NB4 (cell line): ENCODE data around the gene SERPINB13.

Experiments
- DNase-seq: peaks from one replicate; pipeline ENCODE4 v3.0.0; 2010; ENCODE audit warnings: low read depth
- H3K4me3 ChIP-seq: one replicate; pipeline ENCODE4 v1.5.1; 2011; ENCODE audit warnings: mild to moderate bottlenecking, low read depth, low read length, moderate library complexity
- CTCF ChIP-seq: IDR thresholded peaks from one replicate; pipeline ENCODE4 v1.5.1; 2012; ENCODE audit warnings: low read depth, low read length
- MAX ChIP-seq: IDR thresholded peaks from 2 replicates; pipeline ENCODE4 v1.6.1; 2011; ENCODE audit warnings: low read depth, low read length
- MYC ChIP-seq: IDR thresholded peaks from 2 replicates; pipeline ENCODE4 v1.6.1; 2011; ENCODE audit warnings: low read depth, low read length
- POLR2A ChIP-seq: IDR thresholded peaks from 2 replicates; pipeline ENCODE4 v1.6.1; 2011; ENCODE audit warnings: mild to moderate bottlenecking; ENCODE audit not compliant: insufficient read length; ENCODE audit errors: extremely low read depth

Gene SERPINB13

GRCh38 chr18:63570721-63571120, 16.4 kb upstream of the SERPINB13 start:
- no peak overlapping the region for H3K4me3 ChIP-seq
- TF ChIP-seq POLR2A, result no peak
- TF ChIP-seq MYC, result no peak
- no peak for TF ChIP-seq CTCF
- TF ChIP-seq MAX, result no peak
- DNase-seq, result no peak

- no peak for TF ChIP-seq MYC
- no peak for TF ChIP-seq CTCF
- TF ChIP-seq MAX, result no peak
- TF ChIP-seq POLR2A, result no peak
- H3K4me3 ChIP-seq, result no peak overlapping the region
- DNase-seq, result peak; percentile 30
These were observed 11.5 kb upstream of the SERPINB13 start for GRCh38 chr18:63575681-63576080.

GRCh38 chr18:63578357-63578958, 8.7 kb upstream of the SERPINB13 start:
- peak; percentile 76 for DNase-seq
- H3K4me3 ChIP-seq, result no peak overlapping the region
- no peak for TF ChIP-seq MAX
- peak; percentile 58 for TF ChIP-seq CTCF

- TF ChIP-seq POLR2A, result no peak
- no peak for TF ChIP-seq MAX
- no peak for TF ChIP-seq MYC
- H3K4me3 ChIP-seq, result no peak overlapping the region
- DNase-seq, result no peak
These were observed 7.5 kb upstream of the SERPINB13 start for GRCh38 chr18:63579616-63580015.

GRCh38 chr18:63585988-63586387, 1.2 kb upstream of the SERPINB13 start:
- TF ChIP-seq MAX (no peak), CTCF (no peak), POLR2A (no peak), MYC (no peak)
- DNase-seq, result peak; percentile 6
- no peak overlapping the region for H3K4me3 ChIP-seq

GRCh38 chr18:63586431-63586830, 712 bp upstream of the SERPINB13 start:
- no peak for DNase-seq
- TF ChIP-seq POLR2A (no peak), CTCF (no peak), MYC (no peak), MAX (no peak)
- H3K4me3 ChIP-seq, result no peak overlapping the region
